Stomach (tissue), 4 donors: ENCODE data around the gene ZNF69.
"Not testable (repeated sequence)": the region's sequence is repeated elsewhere in the genome, so short reads cannot be mapped to it uniquely, and the experiment has no call there.

Experiments
- CTCF ChIP-seq, 7 experiments: fragments of 450-650 bp in 4 of 7; fragments of 200-600 bp in 3 of 7; sonication (generic) in 3 of 7; IDR thresholded peaks; one replicate each; pipeline ENCODE4 v1.5.1; 2016 to 2019; ENCODE audit warnings: antibody characterized with exemption in 7 of 7, control low read depth in 2 of 7, mild to moderate bottlenecking in 1 of 7
- POLR2A ChIP-seq, 4 donors: fragments of 450-650 bp; IDR thresholded peaks; one replicate each; pipeline ENCODE4 v1.6.1; 2016; ENCODE audit warnings: antibody characterized with exemption in 4 of 4, control low read depth in 2 of 4, mild to moderate bottlenecking in 1 of 4, moderate library complexity in 1 of 4

GRCh38 chr19:11941361-11941887 lies 53.8 kb downstream of the ZNF69 start:
- TF ChIP-seq CTCF, POLR2A (IDR thresholded peaks at IDR 0.05): not testable (repeated sequence)
